Neuronal stem cell (in vitro differentiated cells): ENCODE data around the gene LMO4.

Experiments used
- DNase-seq: peaks from one replicate; pipeline ENCODE4 v3.0.0-alpha.2; 2013; ENCODE audit warnings: low spot score
- H2AFZ ChIP-seq: one replicate; pipeline ENCODE4 v1.6.1; 2013; ENCODE audit warnings: mild to moderate bottlenecking, low read length, inconsistent platforms
- H2AK5ac ChIP-seq: 2 replicates; pipeline ENCODE4 v1.6.1; 2013; ENCODE audit warnings: low read depth, mild to moderate bottlenecking, inconsistent platforms, low read length, moderate library complexity, mixed read lengths
- H2BK120ac ChIP-seq: 2 replicates; pipeline ENCODE4 v1.6.1; 2013; ENCODE audit warnings: low read depth, mild to moderate bottlenecking, inconsistent platforms, low read length, moderate library complexity, mixed read lengths
- H2BK12ac ChIP-seq: one replicate; pipeline ENCODE4 v1.6.1; 2013; ENCODE audit warnings: low read length, inconsistent platforms
- H2BK15ac ChIP-seq: 2 replicates; pipeline ENCODE4 v1.6.1; 2013; ENCODE audit warnings: mild to moderate bottlenecking, low read length, inconsistent platforms, mixed read lengths
- H2BK5ac ChIP-seq: one replicate; pipeline ENCODE4 v1.6.1; 2013; ENCODE audit warnings: inconsistent platforms, mild to moderate bottlenecking, low read length, moderate library complexity
- H3K14ac ChIP-seq: one replicate; pipeline ENCODE4 v1.6.1; 2013; ENCODE audit warnings: low read length, inconsistent platforms
- H3K18ac ChIP-seq: 2 replicates; pipeline ENCODE4 v1.6.1; 2013; ENCODE audit warnings: low read length, inconsistent platforms
- H3K23ac ChIP-seq: 2 replicates; pipeline ENCODE4 v1.6.1; 2013; ENCODE audit warnings: low read depth, mild to moderate bottlenecking, mixed read lengths, low read length, inconsistent platforms; ENCODE audit not compliant: poor library complexity
- H3K27ac ChIP-seq: replicated peaks from 3 replicates; pipeline ENCODE4 v1.5.1; 2013; ENCODE audit warnings: low read length, inconsistent platforms
- H3K27me3 ChIP-seq, 3 experiments: 2 replicates each; pipeline ENCODE4 v1.6.1; 2013; ENCODE audit warnings: low read length in 3 of 3, mild to moderate bottlenecking in 2 of 3, inconsistent platforms in 1 of 3, low read depth in 1 of 3, mixed read lengths in 1 of 3, moderate library complexity in 1 of 3; ENCODE audit not compliant: control insufficient read depth in 3 of 3, insufficient read depth in 3 of 3
- H3K36me3 ChIP-seq, 2 donors: replicated peaks in 1 of 2; 2 replicates each; pipeline ENCODE4 v1.6.1; 2013; ENCODE audit warnings: low read length in 2 of 2; ENCODE audit not compliant: control insufficient read depth in 2 of 2, insufficient read depth in 2 of 2
- H3K4ac ChIP-seq: 2 replicates; pipeline ENCODE4 v1.6.1; 2013; ENCODE audit warnings: inconsistent platforms, mild to moderate bottlenecking, low read length, moderate library complexity
- H3K4me1 ChIP-seq, 2 donors: 1 replicate in 1 of 2; 2 replicates in 1 of 2; pipeline ENCODE4 v1.6.1; 2013; ENCODE audit warnings: low read length in 2 of 2, low read depth in 1 of 2; ENCODE audit not compliant: control insufficient read depth in 2 of 2, insufficient read depth in 1 of 2
- H3K4me2 ChIP-seq: one replicate; pipeline ENCODE4 v1.6.1; 2013; ENCODE audit warnings: mild to moderate bottlenecking, low read length, inconsistent platforms; ENCODE audit not compliant: insufficient read depth, poor library complexity, severe bottlenecking
- H3K4me3 ChIP-seq, 2 donors: 2 replicates each; pipeline ENCODE4 v1.5.1; 2013; ENCODE audit warnings: low read length in 2 of 2, mild to moderate bottlenecking in 2 of 2, inconsistent platforms in 1 of 2, moderate library complexity in 1 of 2
- H3K79me1 ChIP-seq: one replicate; pipeline ENCODE4 v1.6.1; 2013; ENCODE audit warnings: low read depth, mild to moderate bottlenecking, inconsistent platforms, low read length, moderate library complexity
- H3K9ac ChIP-seq: one replicate; pipeline ENCODE4 v1.6.1; 2013; ENCODE audit warnings: mild to moderate bottlenecking, low read depth, low read length, inconsistent platforms; ENCODE audit not compliant: poor library complexity
- H3K9me3 ChIP-seq, 2 donors: replicated peaks in 1 of 2; 2 replicates each; pipeline versions ENCODE3 to v1.6.1; 2013; ENCODE audit warnings: low read length in 2 of 2, mild to moderate bottlenecking in 2 of 2, inconsistent platforms in 1 of 2, low read depth in 1 of 2, mixed read lengths in 1 of 2, moderate library complexity in 1 of 2; ENCODE audit not compliant: control insufficient read depth in 2 of 2, insufficient read depth in 1 of 2
- H4K8ac ChIP-seq: one replicate; pipeline ENCODE4 v1.6.1; 2013; ENCODE audit warnings: low read depth, mild to moderate bottlenecking, inconsistent platforms, low read length, moderate library complexity
- H4K91ac ChIP-seq: one replicate; pipeline ENCODE4 v1.6.1; 2013; ENCODE audit warnings: low read length, low read depth, mild to moderate bottlenecking, inconsistent platforms; ENCODE audit not compliant: poor library complexity
- WGBS, 2 donors: extraction: QIAGEN DNeasy Blood & Tissue Kit; methylation state at CpG; one replicate each; pipeline ENCODE4 v1.1.7; 2013; ENCODE audit warnings: missing lambda C conversion rate in 2 of 2, mixed read lengths in 1 of 2; ENCODE audit not compliant: insufficient read length in 2 of 2, insufficient replicate concordance in 1 of 2; ENCODE audit errors: extremely low coverage in 2 of 2; 5-methylcytosine and 5-hydroxymethylcytosine counted together

Gene LMO4

DNA sequence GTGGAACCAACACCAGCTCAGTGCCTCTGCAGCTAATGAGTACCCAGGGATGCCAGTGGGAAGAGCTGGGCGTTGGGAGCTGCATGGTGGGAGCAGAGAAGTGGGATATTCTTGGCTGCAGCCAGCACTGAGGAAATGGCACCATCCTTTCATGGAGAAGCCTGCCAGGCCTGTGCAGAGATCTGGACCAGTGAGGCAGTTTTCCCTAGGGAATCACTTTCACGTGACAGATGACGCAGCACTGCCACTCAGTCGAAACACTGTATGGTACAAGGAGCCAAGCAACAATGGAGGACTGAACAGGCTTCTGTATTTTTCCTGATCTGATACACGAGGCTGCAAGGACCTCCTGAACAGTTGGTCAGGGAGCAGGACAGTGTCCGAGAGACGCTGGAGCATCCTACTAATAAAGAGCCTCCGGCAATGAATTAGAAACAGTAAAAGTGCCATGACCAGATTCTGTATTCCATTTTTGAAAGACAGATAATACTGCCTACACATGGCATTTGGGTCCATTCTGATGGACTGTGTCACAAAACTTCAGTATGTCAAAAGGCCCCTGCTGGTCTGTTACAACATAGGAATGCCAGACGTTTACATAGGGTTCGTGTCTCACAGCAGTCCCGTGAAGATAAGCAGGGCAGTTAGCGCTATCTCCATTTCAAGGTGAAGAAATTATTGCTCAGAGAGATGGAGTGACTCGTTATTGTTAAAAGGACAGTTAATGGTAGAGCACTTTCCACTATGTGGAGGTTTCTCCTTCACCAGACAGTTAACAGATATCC lies 44.0 kb upstream of the LMO4 start:
- H2BK15ac ChIP-seq = no peak overlapping the region
- H2AK5ac ChIP-seq = no peak overlapping the region
- H3K4me2 ChIP-seq = no peak overlapping the region
- H3K4ac ChIP-seq = no peak overlapping the region
- H3K14ac ChIP-seq = no peak overlapping the region
- H3K23ac ChIP-seq = no peak overlapping the region
- H3K27ac ChIP-seq = no peak overlapping the region
- no peak overlapping the region for H2AFZ ChIP-seq
- H3K18ac ChIP-seq = no peak overlapping the region
- no peaks in the 10 kb centered on the region for H3K4me1 ChIP-seq
- no peak overlapping the region for H3K9ac ChIP-seq
- no peak for DNase-seq
- H3K36me3 ChIP-seq = no peaks in the 10 kb centered on the region
- no peak overlapping the region for H3K4me3 ChIP-seq
- H2BK12ac ChIP-seq = no peak overlapping the region
- no peaks in the 10 kb centered on the region for H3K27me3 ChIP-seq
- H2BK120ac ChIP-seq = no peak overlapping the region
- H3K9me3 ChIP-seq = no peaks in the 10 kb centered on the region
- H3K79me1 ChIP-seq = no peaks in the 10 kb centered on the region
- no peak overlapping the region for H2BK5ac ChIP-seq
- no peak overlapping the region for H4K8ac ChIP-seq
- no CpG with 5 or more reads among the region's 13 CpGs for WGBS, 2 donors
- H4K91ac ChIP-seq = no peak overlapping the region

GRCh38 chr1:87291107-87291506 lies 37.6 kb upstream of the LMO4 start:
- no peak overlapping the region for H3K9ac ChIP-seq
- H2BK120ac ChIP-seq = no peak overlapping the region
- H3K4me1 ChIP-seq = peaks cover 0 to 6% of the 10 kb centered on the region in 2 donors
- no peak overlapping the region for H3K4ac ChIP-seq
- no peak for DNase-seq
- H3K79me1 ChIP-seq = no peaks in the 10 kb centered on the region
- H4K91ac ChIP-seq = no peak overlapping the region
- no peak overlapping the region for H3K18ac ChIP-seq
- no peak overlapping the region for H4K8ac ChIP-seq
- no peaks in the 10 kb centered on the region for H3K36me3 ChIP-seq
- no peak overlapping the region for H3K14ac ChIP-seq
- no peak overlapping the region for H3K4me3 ChIP-seq
- H2BK5ac ChIP-seq = no peak overlapping the region
- H3K27me3 ChIP-seq = peaks cover 0 to 10% (median 0%) of the 10 kb centered on the region in 3 experiments
- WGBS, 2 donors = no CpG with 5 or more reads among the region's 1 CpG
- no peak overlapping the region for H3K4me2 ChIP-seq
- H2BK12ac ChIP-seq = no peak overlapping the region
- H2AFZ ChIP-seq = no peak overlapping the region
- H2BK15ac ChIP-seq = no peak overlapping the region
- H3K9me3 ChIP-seq = no peaks in the 10 kb centered on the region
- H3K27ac ChIP-seq = no peak overlapping the region
- no peak overlapping the region for H3K23ac ChIP-seq
- no peak overlapping the region for H2AK5ac ChIP-seq

DNA sequence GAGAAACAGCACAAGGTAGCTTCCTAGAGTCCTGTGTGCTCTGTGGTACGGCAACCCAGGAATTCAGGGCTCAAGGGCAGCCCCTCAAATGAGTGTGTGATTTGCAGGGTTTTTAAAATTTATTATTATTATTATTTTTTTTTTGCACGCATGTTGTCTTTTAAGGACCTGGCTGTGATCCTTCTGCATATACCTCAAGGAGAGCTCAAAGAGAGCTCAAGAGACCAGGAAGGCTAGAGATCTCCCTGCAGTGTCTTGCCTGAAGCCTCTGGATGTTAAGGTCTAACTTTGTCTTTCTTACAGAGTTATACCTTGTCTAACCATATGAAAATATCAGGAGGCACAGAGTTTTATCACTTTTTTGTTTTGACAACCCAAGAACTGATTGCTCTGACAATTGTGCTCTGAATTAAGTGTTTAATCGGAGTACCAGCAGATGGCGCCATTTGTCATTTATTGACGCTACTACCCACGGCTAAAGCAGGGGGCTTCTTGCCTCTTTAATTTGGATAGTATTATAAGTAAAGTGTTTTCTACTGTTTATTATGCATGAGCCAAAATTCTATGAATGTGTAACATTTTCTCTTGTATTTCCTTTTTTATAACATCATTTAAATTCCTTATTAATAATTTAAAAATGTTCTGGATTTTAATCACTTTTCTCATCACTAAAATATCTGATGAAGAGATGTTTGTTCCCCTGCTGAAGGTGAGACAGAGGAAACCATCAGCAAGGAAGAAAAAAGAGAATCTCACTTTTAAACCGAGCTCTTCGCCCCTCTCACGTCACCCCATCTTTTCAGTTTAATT lies 35.8 kb upstream of the LMO4 start:
- no peak overlapping the region for H3K27ac ChIP-seq
- no peak overlapping the region for H3K4me3 ChIP-seq
- H3K4me1 ChIP-seq = peaks cover 0 to 6% of the 10 kb centered on the region in 2 donors
- no peak overlapping the region for H3K9ac ChIP-seq
- no peak overlapping the region for H4K8ac ChIP-seq
- H2BK12ac ChIP-seq = no peak overlapping the region
- no peak overlapping the region for H2AFZ ChIP-seq
- no peak overlapping the region for H2AK5ac ChIP-seq
- H3K4me2 ChIP-seq = no peak overlapping the region
- no peak overlapping the region for H3K14ac ChIP-seq
- peaks cover 0 to 13% (median 0%) of the 10 kb centered on the region in 3 experiments for H3K27me3 ChIP-seq
- H2BK15ac ChIP-seq = no peak overlapping the region
- no peak overlapping the region for H3K23ac ChIP-seq
- no peak overlapping the region for H2BK5ac ChIP-seq
- H2BK120ac ChIP-seq = no peak overlapping the region
- no peak overlapping the region for H3K18ac ChIP-seq
- peak; percentile 82 for DNase-seq
- H3K36me3 ChIP-seq = no peaks in the 10 kb centered on the region
- 100% methylated on average over 2 of the region's 9 CpGs; no CpG with 5 or more reads in 1 of the 2 donors for WGBS, 2 donors
- no peaks in the 10 kb centered on the region for H3K79me1 ChIP-seq
- no peak overlapping the region for H4K91ac ChIP-seq
- no peaks in the 10 kb centered on the region for H3K9me3 ChIP-seq
- no peak overlapping the region for H3K4ac ChIP-seq

DNA sequence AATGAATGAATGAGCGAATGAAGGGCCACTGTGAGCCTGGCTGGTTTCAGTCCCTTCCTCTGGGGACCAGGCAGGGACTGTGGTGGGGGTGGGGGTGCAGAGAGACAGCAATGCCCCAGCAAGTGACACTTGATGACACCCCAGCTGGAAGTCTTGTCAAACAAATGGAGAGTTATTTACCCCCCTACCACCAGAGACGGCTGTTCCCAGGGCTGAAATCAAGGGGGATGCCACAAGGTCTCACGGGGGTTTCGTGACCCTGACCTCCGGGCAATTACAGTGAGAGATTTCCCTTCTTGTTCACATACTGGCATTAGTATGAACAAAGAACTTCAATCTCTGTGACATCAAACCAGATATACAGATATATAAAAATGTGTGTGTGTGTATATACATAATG lies 34.0 kb upstream of the LMO4 start:
- no peak overlapping the region for H2AK5ac ChIP-seq
- H3K14ac ChIP-seq = no peak overlapping the region
- H3K9ac ChIP-seq = no peak overlapping the region
- H3K4ac ChIP-seq = no peak overlapping the region
- no peak overlapping the region for H3K27ac ChIP-seq
- no peak overlapping the region for H2BK15ac ChIP-seq
- H2BK12ac ChIP-seq = no peak overlapping the region
- peaks cover 0 to 20% (median 0%) of the 10 kb centered on the region in 3 experiments for H3K27me3 ChIP-seq
- no peaks in the 10 kb centered on the region for H3K36me3 ChIP-seq
- H4K91ac ChIP-seq = no peak overlapping the region
- H3K4me3 ChIP-seq = no peak overlapping the region
- H3K23ac ChIP-seq = no peak overlapping the region
- H2BK120ac ChIP-seq = no peak overlapping the region
- H4K8ac ChIP-seq = no peak overlapping the region
- WGBS, 2 donors = no CpG with 5 or more reads among the region's 5 CpGs
- no peak overlapping the region for H2BK5ac ChIP-seq
- H3K4me2 ChIP-seq = no peak overlapping the region
- peaks cover 0 to 7% of the 10 kb centered on the region in 2 donors for H3K4me1 ChIP-seq
- H3K18ac ChIP-seq = peak overlapping the region; percentile 11
- H2AFZ ChIP-seq = no peak overlapping the region
- DNase-seq = no peak
- H3K9me3 ChIP-seq = no peaks in the 10 kb centered on the region
- H3K79me1 ChIP-seq = no peaks in the 10 kb centered on the region
